Left lobe of liver (tissue), 2 donors: Measurements from ENCODE around the gene SIRT2. TPM values are rescaled to one million over a fixed set of nuclear protein-coding genes. Genes with fewer than 3 reads are reported as not detected.
"Not testable (repeated sequence)": the region's sequence is repeated elsewhere in the genome, so short reads cannot be mapped to it uniquely, and the experiment has no call there.

Experiments used
- ATAC-seq: fragments of 200-7000 bp; cut with Tn5 transposase; one replicate; pipeline ENCODE4 v1.9.1; 2020; ENCODE audit warnings: mild to moderate bottlenecking, moderate library complexity
- DNase-seq: peaks from one replicate; pipeline ENCODE4 v3.0.0-alpha.2; 2020; ENCODE audit warnings: low spot score
- total RNA-seq: library from RNA; stranded (reverse); gene quantifications from one replicate; pipeline ENCODE4 v1.2.1, GENCODE V29; 2021
- donor health status: DM: no; HTN: no; CAD: no; lungs with moderate emphysema.
- donor health status: DM: no; HTN: yes; CAD: no.

Gene SIRT2
- total RNA-seq, 1 donor from 2014 or later: 31.2 TPM

GRCh38 chr19:38898788-38899446 lies 501 bp downstream of the SIRT2 start:
- ATAC-seq: peak; percentile 5
- no peak for DNase-seq

DNA sequence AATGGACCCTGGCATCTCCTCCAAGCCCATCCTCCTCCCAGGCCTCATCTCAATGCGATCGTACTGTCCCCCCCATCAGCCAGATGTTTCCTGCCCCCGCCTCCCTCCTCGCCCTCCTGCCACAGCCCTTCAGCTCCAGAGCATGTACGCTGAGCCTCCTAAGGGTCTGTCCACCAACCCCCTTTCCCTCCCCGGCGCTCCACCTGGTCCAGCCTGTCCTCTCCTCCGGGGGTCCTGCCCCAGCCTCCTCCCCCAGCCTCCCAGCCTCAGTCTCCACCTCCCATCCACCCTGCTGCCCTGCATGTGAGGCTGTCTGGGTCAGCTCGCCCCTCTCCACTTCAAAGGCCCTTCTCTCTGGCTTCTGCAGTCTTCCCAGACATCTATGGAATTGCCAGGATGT lies 4.5 kb downstream of the SIRT2 start:
- ATAC-seq: no peak
- DNase-seq: no peak

GRCh38 chr19:38893341-38893771 lies 6.1 kb downstream of the SIRT2 start:
- DNase-seq (no peak), ATAC-seq (peak; percentile 37)

DNA sequence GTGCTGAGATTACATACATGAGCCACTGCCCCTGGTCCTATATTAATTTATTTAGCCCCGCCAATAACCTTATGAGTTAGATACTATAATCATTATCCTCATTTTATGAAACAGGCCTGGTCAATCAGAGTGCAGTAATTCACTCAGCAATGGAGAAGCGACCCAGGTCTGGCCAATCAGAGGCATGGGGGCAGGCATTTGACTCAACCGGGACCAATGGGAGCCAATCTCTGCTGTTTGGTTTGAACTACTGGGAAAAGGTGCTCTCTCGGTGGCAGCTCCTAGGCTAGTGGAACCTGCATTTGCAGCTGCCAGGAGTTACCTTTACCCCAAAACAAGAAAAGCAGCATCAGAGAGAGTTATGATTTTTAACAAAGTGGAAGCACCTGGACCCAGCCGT lies 6.6 kb downstream of the SIRT2 start:
- DNase-seq (no peak), ATAC-seq (no peak)

DNA sequence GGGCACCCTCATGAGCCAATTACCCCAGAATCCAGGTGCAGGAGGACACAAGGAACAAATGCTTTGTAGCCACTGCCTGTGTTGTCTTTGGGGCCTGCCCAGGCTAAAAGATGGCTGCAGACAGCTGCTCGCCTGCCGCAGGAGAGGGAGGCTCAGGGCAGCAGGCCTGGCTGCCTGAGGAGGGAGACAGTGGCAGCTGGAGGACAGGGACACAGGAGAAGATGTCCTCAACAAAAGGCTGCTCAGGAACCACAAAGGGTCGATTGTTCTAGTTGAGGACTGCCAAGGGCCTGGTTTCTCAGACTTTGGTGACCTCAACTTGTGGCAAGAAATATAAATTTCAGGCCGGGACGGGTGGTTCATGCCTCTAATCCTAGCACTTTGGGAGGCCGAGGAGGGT lies 7.6 kb downstream of the SIRT2 start:
- DNase-seq: no peak
- no peak for ATAC-seq

GRCh38 chr19:38890686-38891085 lies 8.7 kb downstream of the SIRT2 start:
- no peak for ATAC-seq

DNA sequence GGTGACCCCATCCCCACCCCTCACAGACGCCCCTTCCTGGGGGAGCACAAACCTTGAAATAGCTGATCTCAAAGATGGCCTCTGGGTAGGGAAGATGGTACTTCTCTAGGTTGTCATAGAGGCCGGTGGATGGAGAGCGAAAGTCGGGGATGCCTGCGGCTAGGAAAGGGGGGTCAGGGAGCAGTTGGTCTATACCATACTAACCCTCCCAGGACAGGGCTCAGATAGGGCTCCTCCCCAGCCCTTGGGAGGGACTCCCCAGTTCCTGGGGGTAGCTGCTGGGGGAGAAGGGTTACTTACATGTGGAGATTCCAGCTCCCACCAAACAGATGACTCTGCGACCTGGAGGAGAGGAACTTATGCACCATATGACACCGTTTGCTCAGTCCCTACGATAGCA lies 9.6 kb downstream of the SIRT2 start:
- no peak for DNase-seq
- no peak for ATAC-seq

More at GRCh38 chr19:38890686-38891085, 8.7 kb downstream of the SIRT2 start:
- DNase-seq: no peak

- DNase-seq (no peak), ATAC-seq (no peak)
Measured at GRCh38 chr19:38888876-38889275, 10.5 kb downstream of the SIRT2 start.

DNA sequence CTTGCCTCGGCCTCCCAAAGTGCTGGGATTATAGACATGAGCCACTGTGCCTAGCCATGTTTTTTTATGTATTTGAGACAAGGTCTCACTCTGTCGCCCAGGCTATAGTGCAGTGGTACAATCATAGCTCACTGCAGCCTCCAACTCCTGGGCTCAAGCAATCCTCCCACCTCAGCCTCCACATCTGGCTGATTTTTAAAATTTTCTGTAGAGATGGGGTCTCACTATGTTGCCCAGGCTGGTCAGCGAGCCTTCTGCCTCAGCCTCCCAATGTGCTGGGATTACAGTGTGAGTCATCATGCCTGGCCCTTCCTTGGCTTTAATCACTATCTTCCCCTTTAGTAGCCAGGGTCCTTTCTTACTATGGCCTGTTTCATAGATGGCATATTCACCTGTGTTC lies 14.7 kb downstream of the SIRT2 start:
- not testable (repeated sequence) for DNase-seq, ATAC-seq

DNA sequence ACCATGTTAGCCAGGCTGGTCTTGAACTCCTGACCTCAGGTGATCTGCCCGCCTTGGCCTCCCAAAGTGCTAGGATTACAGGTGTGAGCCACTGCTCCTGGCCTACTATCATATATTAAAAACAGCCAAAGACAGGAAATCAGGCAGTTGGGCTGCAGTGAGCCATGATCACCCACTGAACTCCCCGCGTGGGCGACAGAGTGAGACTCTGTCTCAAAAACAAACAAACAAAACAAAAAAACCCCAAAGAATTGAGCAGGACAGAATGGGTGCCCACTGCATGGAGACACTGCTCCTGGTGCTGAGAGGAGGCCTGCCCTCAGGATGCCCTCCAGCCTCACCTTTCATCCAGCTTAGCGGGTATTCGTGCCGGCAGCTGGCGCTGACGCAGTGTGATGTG lies 16.1 kb downstream of the SIRT2 start:
- DNase-seq (no peak), ATAC-seq (no peak)

- ATAC-seq: no peak
Measured at GRCh38 chr19:38880882-38881609, 18.4 kb downstream of the SIRT2 start.

DNA sequence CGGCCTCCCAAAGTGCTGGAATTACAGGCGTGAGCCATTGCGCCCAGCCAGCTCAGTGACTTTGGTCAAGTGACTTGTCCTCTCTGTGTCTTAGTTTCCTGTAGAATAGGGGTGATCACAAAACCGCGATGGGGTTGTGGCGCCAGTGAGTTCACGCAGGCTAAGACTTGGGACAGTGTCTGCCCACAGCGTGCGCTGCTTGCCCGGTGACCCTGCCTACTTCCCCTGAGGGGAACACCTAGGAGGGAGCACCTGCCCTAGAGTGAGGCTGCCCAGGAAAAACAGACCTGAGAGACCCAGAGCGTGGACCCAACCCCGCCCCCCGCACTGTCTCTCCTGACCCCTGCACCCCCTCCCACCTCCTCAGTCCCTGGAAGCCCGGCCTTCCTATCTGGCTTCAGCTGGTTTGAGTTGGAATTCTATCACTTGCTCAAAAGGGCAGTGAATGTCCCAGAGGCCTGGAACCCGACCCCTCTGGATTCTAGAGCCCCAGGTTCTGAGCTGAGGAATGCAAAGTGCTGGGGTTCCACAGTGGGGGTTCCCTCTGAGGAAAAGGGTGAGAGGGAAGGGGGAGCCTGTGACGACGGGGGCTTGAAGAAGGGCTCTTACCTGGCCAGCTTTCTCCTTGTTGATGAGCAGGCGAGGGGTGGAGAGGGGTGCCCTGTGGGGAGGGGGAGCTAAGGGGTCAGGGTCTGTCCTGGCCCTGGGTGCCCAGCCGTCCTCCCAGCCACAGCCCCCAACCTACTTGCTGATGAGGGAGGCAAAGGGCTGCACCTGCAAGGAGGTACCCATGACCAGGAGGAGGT lies 19.1 kb downstream of the SIRT2 start:
- DNase-seq: no peak
- ATAC-seq: no peak

More at GRCh38 chr19:38880882-38881609, 18.4 kb downstream of the SIRT2 start:
- DNase-seq: no peak

DNA sequence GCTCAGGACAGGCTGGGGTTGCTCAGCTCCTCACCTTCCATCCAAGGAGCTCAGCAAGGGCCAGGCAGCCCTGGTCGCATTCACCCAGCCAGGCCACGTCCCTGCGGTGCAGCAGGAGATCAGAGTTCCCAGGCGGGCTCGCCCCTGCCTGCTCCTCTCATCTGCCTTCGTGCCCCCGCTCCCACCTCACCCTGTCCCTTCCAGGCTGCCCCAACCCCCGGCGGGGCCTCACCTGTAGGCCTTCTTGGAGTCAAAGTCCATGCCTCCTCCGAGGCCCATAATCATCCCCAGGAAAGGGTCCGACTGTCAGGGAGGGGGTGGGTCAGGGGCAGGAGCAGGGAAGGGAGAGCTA lies 20.0 kb downstream of the SIRT2 start:
- ATAC-seq (no peak), DNase-seq (no peak)

DNA sequence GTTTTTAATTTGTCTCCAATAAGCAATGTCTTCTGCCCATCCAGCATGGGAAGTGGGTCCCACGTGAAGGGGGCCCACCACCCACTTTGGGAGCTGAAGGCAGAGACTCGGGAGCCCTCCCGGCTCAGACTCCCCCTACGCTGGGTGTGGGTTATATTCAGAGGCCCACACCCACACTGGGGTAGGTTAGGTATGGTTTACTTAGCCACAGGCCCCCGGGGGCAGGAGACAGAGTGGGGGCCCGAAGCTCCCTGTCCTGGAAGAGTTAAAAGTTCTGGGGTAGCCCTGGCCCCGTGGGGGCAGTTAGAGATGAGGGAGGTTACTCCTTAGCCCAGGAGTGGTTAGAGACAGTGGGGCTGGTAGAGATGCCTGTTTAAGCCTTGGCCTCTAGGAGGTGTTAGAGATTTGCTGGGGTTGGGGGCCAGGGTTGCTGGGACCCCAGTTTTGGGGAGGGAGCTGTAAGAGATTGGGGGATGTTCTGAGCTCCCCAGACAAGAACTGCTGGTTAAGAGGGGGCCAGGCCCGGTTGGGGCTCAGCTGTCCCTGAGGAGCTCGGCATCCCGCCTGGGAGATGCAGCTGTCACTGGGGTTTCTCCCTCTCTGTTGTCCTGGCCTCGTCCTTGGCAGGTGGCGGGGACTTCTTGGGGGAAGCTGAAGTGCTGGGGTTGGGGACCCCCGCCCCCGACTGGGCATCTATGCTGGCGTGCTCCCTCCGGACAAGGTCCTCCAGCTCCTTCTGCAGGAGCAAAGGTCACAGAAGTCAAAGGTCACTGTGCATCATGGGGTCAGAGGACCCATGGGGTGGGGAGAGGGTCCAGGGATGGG lies 20.6 kb downstream of the SIRT2 start:
- ATAC-seq (no peak), DNase-seq (no peak)

DNA sequence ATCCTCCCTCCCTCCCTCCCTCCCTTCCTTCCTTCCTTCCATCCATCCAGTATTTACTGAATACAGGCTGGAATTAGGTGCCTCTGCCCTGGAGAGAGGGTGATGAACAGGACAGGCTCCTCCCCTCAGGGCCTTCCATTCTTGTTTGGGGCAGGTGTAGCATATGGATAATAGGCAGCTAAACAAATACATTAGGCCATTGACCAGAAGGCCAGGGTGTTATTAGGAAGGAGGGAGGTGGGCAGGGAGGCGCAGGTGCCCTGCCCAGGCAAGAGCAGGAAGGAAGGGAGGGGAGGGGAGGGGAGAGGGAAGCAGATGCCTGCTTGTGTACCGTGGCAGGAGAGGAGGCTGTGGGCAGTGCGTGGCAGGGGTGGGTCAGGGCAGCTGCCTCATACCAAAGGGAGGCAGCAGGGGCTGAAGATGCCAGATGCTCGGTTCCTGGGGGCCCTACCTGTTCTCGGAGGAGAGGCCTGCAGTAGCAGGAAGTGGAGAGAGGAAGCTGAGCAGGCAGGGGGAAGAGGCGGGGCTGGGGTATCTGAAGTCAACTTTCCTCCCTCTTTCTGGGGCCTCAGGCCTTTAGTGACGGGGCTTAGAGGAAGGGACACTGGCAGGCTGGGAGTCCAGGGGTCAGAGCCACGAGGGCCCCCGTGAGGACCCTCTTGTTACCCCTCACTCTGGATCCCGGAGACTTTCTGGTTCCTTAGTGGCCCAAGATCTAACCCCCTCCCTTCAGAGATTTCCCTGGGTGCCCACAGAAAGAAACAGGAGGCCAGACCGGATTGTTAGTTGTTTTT lies 21.4 kb downstream of the SIRT2 start, which contains the start of gene RINL:
RINL (minus strand) TSS at position 495 of the 794 bp plus-strand sequence. CDS start 1,533 bp downstream, outside the sequence.
- DNase-seq (no peak), ATAC-seq (peak; percentile 45)

DNA sequence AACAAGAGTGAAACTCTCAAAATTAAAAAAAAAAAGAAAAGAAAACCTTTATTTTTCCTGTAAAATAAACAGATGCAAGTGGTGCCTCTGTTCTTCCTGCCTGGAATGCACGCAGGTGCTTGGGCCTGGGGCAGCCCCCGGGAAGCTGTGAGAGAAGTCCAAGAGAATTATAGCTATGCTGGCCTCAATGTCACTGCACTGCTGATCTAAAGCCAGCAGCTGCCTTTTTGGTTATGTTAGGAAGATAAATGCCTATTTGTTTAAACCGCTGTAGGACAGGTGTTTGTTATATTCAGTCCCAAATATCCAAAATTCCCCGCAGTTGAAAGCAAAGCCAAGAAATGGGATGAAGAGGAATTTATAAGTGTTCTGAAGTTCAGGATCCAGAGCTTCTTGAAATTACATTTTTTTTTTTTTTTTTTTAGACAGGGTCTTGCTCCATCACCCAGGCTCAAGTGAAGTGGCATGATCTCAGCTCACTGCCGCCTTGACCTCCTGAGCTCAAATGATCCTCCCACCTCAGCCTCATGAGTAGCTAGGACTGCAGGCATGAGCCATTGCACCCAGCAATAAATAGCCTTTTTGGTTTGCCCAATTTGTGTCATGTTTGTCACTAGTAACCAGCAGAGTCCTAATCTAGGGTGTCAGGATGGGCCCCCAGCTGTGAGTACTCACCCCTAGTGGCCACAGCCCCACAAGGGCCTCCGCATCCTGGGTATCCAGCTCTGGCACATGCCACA lies 23.6 kb downstream of the SIRT2 start:
- ATAC-seq (no peak), DNase-seq (no peak)

DNA sequence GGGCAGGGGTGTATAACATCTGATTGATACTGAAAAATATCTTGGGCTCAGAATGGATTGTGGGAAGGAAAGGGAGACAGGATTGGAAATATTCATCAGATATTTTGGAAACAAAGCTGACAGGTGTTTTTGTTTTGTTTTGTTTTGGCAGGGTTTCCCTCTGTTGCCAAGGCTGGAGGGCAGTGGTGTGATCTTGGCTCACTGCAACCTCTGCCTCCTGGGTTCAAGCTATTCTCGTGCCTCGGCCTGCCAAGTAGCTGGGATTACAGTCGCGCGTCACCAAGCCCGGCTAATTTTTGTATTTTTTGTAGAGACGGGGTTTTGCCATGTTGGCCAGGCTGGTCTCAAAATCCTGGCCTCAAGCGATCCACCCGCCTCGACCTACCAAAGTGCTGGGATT lies 26.0 kb downstream of the SIRT2 start:
- ATAC-seq, DNase-seq: not testable (repeated sequence)

- ATAC-seq (no peak), DNase-seq (no peak)
Measured at GRCh38 chr19:38870612-38871011, 28.8 kb downstream of the SIRT2 start.
